CD4-positive, alpha-beta T cell treated with Interleukin-4 for 4 hours (primary cell): ENCODE measurements around the gene RTP1.
"Not testable (repeated sequence)": the region's sequence is repeated elsewhere in the genome, so short reads cannot be mapped to it uniquely, and the experiment has no call there.

Experiments
- DNase-seq: peaks from one replicate; pipeline ENCODE4 v3.0.0-alpha.2; 2020

RTP1 gene, protein sequence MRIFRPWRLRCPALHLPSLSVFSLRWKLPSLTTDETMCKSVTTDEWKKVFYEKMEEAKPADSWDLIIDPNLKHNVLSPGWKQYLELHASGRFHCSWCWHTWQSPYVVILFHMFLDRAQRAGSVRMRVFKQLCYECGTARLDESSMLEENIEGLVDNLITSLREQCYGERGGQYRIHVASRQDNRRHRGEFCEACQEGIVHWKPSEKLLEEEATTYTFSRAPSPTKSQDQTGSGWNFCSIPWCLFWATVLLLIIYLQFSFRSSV

DNA sequence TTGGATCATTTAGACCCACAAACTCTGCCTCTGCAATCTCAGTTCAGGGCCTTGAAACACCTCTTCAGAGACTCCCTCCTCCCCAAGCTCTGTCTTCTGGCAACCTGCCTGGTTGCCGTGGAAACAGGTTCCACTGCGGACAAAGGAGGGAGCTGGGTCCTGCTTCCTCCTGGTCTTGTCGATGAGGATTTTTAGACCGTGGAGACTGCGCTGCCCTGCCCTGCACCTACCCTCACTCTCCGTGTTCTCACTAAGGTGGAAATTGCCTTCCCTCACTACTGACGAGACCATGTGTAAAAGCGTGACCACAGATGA, at the start of gene RTP1:
Gene RTP1, plus strand, starts transcription at position 152 of the 315 bp plus-strand sequence. Its CDS starts 30 bp downstream, at position 182.
- no peak for DNase-seq

DNA sequence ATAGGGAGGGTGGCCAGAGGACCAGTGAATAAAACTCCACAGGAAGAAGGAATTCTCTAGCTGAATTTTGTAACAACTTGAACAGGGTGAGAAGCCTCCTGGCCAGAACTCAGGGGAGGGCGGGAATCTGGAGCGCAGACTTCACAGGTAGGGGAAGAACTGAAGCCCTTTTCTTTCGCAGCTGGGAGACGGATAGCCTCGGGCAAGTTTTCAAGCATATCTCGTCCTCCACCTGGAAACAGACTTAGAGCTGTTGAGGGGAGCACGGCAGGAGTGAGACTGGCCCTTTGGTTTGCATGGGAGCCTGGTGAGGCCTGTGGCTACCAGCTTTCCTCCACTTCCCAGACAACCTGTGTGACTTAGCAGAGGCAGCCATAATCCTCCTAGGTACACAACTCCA, 47.1 kb upstream of the RTP1 start:
- no peak for DNase-seq

DNA sequence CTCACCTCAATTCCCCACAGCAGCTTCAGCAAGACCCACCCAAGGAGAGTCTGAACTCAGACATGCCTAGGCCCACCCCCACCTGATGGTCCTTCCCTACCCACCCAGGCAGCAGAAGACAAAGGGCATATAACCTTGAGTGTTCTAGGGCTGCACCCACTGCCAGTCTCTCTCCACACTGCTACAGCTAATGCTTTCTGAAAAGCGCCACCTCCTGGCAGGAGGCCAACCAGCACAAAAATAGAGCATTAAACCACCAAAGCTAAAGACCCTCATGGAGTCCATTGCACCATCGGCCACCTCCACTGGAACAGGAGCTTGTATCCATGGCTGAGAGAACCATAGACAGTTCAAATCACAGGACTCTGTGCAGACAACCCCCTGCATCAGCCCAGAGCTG, 46.7 kb upstream of the RTP1 start:
- peak; percentile 75 for DNase-seq

DNA sequence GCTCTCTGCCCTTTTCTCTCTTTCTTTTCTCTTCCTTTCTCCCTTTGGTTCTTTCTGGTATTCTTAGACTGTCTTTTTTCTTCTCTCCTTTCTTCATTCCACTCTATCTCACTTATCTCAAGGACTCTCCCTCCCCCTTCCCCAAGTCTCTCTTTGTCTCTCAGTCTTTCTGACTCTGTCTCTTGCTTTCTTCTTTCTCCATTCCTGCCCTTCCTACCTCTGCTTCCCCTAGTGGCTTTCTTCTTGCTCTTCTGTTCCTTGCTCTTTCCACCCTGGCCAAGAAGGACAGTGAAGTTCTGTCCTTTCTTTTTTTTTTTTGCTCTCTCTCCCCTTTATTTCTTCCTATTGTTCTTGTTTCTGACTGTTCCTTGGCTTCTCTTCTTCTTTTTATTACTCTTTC, 35.7 kb upstream of the RTP1 start:
- DNase-seq, result no peak

DNA sequence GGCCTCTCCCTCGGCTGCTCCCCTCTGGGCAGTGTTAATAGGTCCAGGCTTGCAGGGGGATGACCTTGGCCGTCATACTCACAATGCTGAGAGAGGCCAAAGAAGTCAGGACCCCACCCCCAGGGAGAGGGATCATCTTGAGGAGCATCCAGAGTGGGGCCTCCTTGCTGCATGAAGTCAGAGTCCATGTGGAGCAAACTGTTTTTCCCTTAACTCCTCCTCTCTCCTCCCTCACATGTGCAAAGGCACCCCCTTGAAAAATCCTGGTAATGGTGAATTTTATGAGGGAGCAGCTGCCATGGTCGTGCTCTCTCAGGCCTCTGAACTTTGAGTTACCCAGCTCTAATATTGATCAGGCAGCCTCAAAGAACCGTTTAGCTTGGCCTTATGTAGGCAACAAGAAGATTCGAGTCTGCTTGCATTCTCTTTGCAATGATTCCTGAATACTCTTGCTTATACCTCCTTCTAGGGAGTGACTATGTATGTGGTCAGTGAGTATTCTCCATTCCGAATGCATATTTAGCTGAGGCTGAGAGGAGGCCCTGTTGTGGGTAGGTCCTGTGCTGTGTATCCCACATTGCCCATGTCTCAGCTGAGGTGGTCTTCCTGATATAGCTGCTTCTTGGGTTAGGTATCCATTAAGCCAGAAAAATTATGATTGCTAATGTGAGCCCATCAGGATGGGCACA, 34.9 kb upstream of the RTP1 start:
- no peak for DNase-seq

DNA sequence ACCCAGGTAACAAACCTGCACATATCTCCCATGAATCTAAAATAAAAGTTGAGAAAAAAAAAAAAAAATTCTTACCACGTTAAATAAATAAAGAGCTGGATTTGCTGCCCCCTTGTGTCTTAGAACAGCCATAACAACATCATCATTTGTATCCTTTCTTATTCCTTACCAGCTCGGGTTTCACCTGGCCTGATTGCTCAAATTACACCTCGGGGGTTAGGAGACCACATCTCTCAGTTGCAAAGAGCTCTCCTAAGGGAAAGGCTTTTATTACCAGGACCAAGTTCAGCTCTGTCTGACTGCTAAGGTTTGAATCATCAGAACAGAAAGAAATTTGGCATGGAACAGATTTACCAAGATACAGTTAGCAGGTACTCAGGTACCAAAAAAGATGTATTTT, 32.1 kb upstream of the RTP1 start:
- DNase-seq, result peak; percentile 71

DNA sequence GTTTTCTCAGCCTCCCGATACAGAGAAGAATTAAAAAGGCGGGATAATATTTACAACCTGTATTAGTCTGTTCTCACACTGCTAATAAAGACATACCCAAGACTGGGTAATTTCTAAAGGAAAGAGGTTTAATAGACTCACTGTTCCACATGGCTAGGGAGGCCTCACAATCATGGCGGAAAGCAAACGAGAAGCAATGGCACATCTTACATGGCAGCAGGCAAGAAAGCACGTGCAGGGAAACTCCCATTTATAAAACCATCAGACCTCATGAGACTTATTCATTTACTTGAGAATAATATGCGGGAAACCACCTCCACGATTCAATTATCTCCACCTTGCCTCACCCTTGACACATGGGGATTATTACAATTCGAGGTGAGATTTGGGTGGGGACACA, 30.5 kb upstream of the RTP1 start:
- DNase-seq, result no peak

DNA sequence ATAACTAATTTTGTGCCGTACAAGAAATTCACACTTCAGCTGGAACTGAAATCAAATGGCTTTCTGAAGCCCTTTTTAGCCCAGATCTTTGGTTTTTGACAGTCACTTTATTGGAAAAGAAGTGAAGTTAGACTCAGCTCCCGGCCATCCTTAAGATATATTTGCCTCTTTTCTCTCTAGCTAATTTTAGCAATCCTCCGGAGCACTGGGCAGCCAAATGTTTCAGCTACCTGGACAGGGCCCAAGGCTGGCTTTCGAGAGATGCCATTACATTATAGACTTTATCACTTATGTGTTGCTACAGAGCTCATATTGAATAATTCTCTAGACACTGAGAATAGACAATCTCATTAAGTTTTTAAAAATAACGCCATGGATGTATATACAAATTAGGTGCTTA, 29.5 kb upstream of the RTP1 start:
- no peak for DNase-seq

DNA sequence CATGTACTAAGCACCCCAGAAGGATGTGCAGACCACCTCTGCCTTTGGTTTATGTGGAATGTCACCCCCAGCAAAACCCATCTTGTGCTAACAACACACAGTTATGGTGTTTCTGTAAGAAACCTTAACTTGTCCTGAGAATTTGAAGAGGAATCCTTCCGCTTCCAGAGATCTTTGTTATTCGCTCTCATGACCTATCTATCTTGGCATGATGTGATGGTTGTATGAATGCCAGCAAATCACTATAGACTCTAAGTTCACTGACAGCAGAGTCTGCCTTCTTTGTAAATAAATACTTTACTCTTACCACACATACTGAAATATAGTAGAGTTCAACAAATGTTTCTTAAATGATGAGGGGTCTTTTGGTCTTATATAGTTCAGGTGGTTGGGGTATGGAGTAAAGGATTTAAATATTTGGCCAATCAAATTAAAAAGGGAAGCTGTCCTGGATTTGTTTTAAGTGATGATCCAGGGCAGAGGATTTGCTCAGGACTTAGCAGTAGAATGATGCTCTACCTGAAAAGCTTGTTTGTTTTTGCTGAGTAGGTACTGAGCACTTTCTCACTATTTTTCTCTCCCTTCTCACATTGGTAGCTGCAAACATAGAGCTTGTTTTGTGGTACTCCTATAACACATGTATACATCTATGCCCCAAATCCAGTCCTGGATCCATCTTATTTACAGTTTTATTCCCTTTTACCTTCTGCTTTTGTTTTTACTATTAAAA, 27.9 kb upstream of the RTP1 start:
- DNase-seq, result no peak

DNA sequence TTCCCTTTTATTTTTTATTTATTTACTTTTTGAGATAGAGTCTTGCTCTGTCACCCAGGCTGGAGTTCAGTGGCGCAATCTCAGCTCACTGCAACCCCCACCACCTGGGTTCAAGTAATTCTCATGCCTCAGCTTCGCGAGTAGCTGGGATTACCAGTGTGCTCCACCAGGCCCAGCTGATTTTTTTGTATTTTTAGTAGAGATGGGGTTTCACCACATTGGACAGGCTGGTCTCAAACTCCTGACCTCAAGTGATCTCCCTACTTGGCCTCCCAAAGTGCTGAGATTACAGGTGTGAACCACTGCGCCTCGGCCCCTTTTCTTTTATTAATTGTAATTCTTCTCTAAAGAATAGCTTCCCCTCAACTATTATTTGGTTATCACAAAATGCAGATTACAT, 26.4 kb upstream of the RTP1 start:
- not testable (repeated sequence) for DNase-seq

DNA sequence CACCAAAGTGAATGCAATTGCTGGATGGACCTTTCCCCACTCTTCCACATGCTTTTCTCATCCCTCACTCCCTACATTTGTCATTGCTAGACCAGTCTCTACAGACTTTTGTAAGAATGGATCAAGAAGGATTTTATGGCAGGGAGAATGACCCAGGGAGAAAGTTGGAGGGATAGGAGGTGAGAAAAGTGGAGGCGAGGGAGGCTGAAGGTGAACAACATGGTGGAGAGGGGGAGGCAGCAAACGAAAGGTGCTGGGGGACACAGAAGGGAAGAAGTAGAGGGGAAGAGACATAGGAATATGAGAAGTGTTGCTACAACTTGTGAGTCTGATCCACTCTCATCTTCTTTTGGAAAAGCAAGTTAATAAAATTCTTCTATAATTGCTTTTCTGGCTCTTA, 24.4 kb upstream of the RTP1 start:
- no peak for DNase-seq

DNA sequence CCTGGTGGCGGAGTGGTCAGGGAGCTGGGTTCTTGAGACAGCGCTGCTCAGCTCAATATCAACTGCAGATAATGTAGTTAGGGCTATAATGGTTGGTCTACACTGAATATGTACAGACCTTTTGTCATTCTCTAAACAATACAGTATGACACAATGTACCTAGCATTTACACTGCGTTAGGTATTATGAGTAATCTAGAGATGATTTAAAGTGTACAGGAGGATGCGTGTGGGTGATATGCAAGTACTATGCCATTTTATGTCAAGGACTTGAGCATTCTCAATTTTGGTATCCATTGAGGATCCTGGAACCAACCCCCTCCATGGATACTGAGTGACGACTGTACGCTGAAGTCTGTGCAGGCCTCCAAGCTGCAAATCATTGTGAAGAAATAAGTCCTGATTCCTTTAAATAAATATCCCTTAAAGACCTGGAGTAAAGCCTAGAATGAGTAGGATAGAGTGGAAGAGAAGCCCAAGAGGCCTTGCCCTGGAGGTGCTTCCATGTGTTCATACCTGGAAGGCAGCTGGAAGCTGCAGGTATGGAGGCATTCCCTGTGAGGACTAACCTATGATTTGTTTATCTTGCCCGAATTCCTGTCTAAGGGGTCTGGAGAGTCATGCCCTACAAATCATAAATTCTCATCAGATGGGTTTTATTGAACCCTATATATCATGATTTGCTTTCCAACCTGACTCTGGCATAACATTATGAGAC, 15.7 kb upstream of the RTP1 start:
- no peak for DNase-seq

DNA sequence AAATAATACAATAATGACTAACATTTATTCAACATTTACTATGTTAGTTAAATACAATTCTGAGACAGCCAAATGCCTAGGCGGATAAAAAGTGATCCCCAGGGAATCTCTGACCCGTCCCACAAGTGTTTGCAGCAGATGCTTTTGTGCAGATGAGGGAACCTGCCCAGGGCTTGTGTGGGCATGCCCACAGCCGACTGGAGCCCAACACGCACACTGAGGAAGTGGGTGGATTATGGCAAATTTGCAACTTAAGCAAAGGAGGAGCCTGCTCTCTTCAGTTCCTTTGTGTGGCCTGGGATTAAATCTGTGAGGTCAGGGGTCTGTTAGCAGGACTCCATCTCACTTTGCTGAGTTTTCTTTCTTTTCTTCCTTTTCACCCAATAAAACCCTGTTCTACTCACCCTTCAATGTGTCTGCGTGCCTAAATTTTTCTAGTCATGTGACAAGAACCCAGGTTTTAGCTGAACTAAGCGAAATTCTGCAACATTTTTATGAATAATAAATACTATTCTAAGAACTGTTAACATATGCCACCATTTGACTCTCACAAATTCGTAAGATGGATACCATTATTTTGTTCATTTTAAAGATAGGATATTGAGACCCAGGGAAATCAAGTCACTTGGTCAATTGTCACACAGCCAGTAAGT, 13.9 kb upstream of the RTP1 start:
- no peak for DNase-seq

DNA sequence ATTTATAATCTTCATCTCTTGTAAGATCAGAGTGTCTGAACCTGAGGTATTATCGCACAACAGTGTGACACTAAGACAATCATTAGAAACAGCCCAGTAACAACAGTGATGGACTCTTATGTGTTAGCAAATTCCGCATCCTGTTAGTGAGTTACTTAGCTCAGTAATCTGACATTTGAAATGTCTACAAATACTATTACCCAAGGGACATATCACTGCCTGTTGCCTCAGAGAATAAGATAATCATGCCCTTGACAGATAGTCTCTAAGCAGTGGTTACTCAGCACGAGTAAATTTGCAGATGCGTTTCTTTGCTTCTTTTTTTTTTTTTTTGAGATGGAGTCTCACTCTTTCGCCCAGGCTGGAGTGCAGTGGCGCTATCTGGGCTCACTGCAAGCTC, 13.4 kb upstream of the RTP1 start:
- DNase-seq, result no peak

DNA sequence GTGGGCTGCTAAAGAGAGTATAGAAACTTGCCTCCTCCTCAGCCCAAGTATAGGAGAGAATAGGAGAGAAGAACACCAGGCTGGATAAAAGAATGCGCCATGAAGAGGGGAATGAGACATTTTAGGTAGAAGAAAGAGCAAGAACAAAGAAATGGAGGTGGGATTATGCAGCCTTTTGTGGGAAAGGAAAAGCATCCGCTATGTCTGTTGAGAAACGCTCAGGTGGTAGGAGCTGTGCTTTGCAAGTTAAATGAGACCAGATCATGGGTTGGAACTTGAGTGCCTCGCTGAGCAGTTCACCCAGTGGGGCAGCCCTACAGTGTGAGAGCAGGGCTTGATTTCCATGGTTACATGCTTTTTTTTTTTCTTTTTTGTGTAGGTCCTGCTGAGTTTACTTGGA, 11.5 kb upstream of the RTP1 start:
- DNase-seq, result no peak

DNA sequence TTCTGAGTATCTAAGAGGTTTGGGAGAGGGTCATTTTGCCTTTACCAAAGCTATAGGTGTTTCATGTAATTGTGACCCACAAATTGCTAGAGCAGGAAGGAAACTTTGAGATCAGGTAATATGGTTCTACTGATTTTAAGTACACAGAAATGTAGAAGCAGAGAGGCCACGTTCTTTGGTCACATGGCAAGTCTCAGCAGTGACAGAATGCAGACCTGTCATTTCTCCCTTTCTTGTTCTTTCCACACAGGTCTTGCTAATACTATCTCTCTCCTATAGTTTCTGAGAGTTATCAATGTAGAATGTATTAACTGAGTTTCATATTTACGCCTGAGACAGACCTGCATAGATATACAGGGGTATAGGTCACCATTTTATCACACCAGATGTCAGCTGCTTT, 10.9 kb upstream of the RTP1 start:
- no peak for DNase-seq

DNA sequence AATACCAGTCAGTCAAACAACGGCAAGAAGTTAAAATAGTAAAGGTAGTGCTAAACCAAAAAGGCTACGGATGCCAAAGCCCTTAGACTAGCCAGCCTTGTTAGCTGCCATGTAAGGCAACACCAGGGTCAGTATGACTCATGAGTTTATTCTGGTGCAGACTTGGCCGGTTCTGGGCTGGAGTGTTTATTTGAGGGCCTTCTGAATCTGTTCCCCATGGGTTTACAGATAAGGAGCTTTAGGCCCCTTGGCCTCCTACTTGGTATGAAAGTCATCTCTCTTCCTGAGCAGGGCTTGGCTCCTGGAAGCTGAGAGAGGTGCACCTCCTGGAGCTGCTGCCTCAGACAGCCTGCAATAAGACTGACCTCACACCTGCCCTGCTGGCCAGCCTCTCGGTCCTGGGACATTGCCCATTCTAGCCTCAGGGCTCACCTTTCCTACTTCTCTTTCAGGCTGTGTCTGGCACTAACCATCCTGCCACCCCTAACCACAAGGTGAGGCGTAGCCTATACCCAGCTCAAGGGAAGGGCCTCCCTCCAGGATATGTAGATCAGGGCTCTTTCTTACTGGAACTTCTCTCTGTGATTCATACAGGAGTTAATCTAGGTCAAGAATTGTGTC, 10.4 kb upstream of the RTP1 start:
- no peak for DNase-seq

DNA sequence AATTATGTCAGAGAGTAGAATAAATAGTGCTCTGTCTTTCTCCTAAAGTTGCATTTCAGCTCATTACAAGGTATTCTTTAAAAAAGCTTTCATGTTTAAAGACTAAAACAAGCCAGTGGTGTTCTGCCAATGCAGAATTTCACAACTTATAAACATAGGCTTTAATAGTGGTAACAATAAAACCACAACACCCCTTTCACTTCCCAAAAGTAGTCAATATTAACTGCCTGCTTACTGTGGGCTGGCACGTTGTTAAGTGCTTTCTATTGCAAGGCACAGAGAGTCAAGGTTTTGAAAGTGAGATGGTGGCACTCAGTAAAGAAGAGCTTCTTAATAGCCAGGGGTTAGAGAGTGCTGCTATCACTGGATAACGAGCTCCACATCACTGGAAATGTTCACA, 8.4 kb upstream of the RTP1 start:
- DNase-seq, result no peak

DNA sequence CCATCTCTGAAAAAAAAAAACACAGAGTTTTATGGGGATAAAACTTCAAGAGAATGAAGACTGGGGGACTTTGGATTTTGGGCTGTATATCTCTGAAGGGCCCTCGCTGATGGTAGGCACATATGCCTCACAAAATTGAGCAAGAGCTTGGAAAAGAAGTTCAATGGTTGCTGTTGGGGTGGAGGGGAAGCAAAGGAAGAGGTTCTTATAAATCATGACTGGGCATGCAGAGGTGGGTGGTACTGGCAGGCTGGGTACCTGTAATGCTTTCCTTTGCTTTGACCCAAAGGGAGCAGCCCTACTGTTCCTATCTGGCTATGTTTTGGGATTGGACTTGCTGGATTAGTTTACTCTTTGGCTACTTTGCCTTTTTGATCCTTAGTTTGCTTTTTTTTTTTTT, 6.0 kb upstream of the RTP1 start:
- DNase-seq, result no peak

DNA sequence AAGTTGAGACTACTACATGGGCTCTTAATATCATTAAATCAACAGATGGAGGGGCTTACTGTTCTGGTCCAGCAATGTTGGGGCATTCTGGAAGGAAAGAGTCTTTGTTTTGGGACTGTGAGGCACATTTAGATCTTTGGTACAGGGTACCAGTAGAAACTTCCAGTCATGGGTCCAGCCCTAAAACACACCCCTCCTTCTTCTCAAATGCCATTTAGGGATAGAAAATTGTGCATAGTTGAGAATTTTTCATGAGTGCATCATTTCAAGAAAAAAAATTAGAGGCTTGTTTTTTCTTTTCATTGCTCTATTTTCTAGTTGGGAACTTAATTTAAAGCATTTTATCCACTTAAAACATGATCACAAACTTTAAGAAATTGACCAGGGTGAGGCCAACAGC, 4.1 kb upstream of the RTP1 start:
- DNase-seq, result no peak

DNA sequence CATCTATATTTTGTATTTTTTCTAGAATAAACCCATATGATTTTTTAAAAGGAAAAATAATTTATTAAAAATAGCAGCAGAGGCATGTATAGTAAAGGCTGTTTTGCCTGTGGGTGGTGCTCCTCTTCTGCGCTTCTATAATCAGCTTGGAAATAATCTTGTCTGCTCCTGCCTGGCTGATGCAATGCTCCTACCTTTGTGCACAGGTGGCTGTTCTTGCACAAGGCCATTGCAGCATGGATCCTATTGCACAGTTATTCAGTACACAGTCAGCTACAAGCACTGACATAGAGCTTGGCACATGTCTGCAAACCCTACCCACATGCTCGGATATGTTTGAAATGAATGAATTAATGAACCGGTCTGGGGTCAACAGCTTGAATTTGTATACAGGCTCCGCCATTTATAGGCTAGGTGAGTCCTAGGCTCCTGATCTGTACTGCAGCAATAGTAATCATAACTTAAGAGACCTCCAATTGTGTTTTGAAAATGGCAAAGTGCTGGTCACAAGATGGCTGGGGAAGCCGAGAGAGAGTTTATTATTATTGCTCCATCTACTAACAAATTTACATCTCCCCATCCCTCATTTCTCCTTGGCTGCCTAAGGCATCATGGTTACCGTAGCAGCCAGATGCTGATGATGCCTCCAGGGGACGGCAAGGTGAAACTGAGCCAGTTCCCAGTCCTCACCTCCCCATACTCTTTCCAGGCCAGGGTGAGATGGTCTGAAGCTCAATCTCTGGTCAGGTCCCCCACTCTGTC, 532 bp upstream of the RTP1 start:
- DNase-seq, result no peak

DNA sequence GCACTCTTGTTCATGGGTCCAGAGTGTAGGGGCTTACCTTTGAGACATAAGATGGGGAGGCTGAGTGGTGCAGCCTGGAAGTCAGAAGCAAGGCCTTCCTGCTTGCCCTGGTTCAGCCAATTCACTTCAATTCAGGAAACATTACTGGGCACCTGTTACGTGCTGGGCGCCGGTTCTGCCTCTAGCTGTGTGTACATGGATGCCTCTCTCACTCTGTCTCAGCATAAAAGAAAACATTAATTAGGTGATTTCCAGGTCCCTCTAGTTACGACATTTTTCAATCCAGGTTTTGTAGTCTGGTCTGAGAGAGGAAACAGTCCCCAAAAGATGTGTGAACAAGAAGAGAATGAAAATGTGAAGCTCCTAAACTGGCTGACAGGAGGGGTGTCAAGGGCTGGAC, 1.2 kb downstream of the RTP1 start:
- no peak for DNase-seq
